Mesendoderm (in vitro differentiated cells): ENCODE measurements around the gene NDUFV3. TPM values are rescaled to one million over a fixed set of nuclear protein-coding genes. Genes with fewer than 3 reads are reported as not detected.

Experiments used
- DNase-seq: peaks from one replicate; pipeline ENCODE4 v3.0.0; 2013
- H2AK5ac ChIP-seq: 2 replicates; pipeline ENCODE4 v1.6.1; 2013; ENCODE audit warnings: low read length, inconsistent platforms
- H2BK120ac ChIP-seq: 2 replicates; pipeline ENCODE4 v1.6.1; 2013; ENCODE audit warnings: low read depth, mild to moderate bottlenecking, low read length, moderate library complexity, mixed read lengths
- H2BK15ac ChIP-seq: replicated peaks from 2 replicates; pipeline ENCODE4 v1.6.1; 2013; ENCODE audit warnings: low read depth, mild to moderate bottlenecking, moderate library complexity
- H2BK5ac ChIP-seq: 2 replicates; pipeline ENCODE4 v1.6.1; 2013; ENCODE audit warnings: low read length, inconsistent platforms
- H3K18ac ChIP-seq: 2 replicates; pipeline ENCODE4 v1.6.1; 2013; ENCODE audit warnings: mild to moderate bottlenecking, low read length, mixed read lengths
- H3K23ac ChIP-seq: one replicate; pipeline ENCODE4 v1.6.1; 2013; ENCODE audit warnings: low read length
- H3K27ac ChIP-seq: 2 replicates; pipeline ENCODE4 v1.5.1; 2013; ENCODE audit warnings: low read depth, mild to moderate bottlenecking, inconsistent platforms, low read length, moderate library complexity
- H3K27me3 ChIP-seq: 2 replicates; pipeline ENCODE4 v1.6.1; 2013; ENCODE audit warnings: low read length, control low read depth, mild to moderate bottlenecking, inconsistent platforms; ENCODE audit not compliant: insufficient read depth, poor library complexity
- H3K36me3 ChIP-seq: 2 replicates; pipeline ENCODE4 v1.6.1; 2013; ENCODE audit warnings: low read length, inconsistent platforms; ENCODE audit not compliant: control insufficient read depth, insufficient read depth
- H3K4ac ChIP-seq: one replicate; pipeline ENCODE4 v1.6.1; 2013; ENCODE audit warnings: low read depth, mild to moderate bottlenecking, low read length, moderate library complexity
- H3K4me1 ChIP-seq: 2 replicates; pipeline ENCODE4 v1.6.1; 2013; ENCODE audit warnings: low read depth, low read length, inconsistent platforms; ENCODE audit not compliant: control insufficient read depth
- H3K4me2 ChIP-seq: 2 replicates; pipeline ENCODE4 v1.6.1; 2013; ENCODE audit warnings: low read length
- H3K4me3 ChIP-seq: 2 replicates; pipeline ENCODE4 v1.5.1; 2013; ENCODE audit warnings: mild to moderate bottlenecking, low read length
- H3K56ac ChIP-seq: one replicate; pipeline ENCODE4 v1.6.1; 2013; ENCODE audit warnings: low read length
- H3K79me1 ChIP-seq: 2 replicates; pipeline ENCODE4 v1.6.1; 2013; ENCODE audit warnings: low read length, inconsistent platforms
- H3K79me2 ChIP-seq: 2 replicates; pipeline ENCODE4 v1.6.1; 2013; ENCODE audit warnings: mild to moderate bottlenecking, low read length; ENCODE audit not compliant: control insufficient read depth, insufficient read depth
- H3K9ac ChIP-seq: 2 replicates; pipeline ENCODE4 v1.6.1; 2013; ENCODE audit warnings: low read length, inconsistent platforms
- H4K5ac ChIP-seq: one replicate; pipeline ENCODE4 v1.6.1; 2013; ENCODE audit warnings: low read length
- H4K8ac ChIP-seq: one replicate; pipeline ENCODE4 v1.6.1; 2013; ENCODE audit warnings: low read depth, mild to moderate bottlenecking, control low read depth, low read length, moderate library complexity
- WGBS: extraction: QIAGEN DNeasy Blood & Tissue Kit; methylation state at CpG from one replicate; pipeline ENCODE4 v1.1.7; 2013; ENCODE audit warnings: low lambda C conversion rate, missing lambda C conversion rate; ENCODE audit not compliant: insufficient coverage; ENCODE audit errors: extremely low coverage; 5-methylcytosine and 5-hydroxymethylcytosine counted together
- small RNA-seq: library from polyadenylated mRNA; stranded (forward); fragments of <200 nt; extraction: miRNeasy Mini kit (QIAGEN cat#:217004); gene quantifications from one replicate; pipeline ENCODE3, GENCODE V24; 2013; ENCODE audit not compliant: insufficient read depth

Gene NDUFV3

GRCh38 chr21:42959728-42960127, 66.6 kb downstream of the NDUFV3 start:
- no peak for DNase-seq
- H3K23ac ChIP-seq: no peak overlapping the region
- no peaks in the 10 kb centered on the region for H3K27me3 ChIP-seq
- H4K8ac ChIP-seq: no peak overlapping the region
- H2AK5ac ChIP-seq: no peak overlapping the region
- peaks cover 1% of the 10 kb centered on the region for H3K4me1 ChIP-seq
- H2BK5ac ChIP-seq: no peak overlapping the region
- H3K36me3 ChIP-seq: no peaks in the 10 kb centered on the region
- H3K4ac ChIP-seq: peak overlapping the region; percentile 2
- H3K79me2 ChIP-seq: no peaks in the 10 kb centered on the region
- no peak overlapping the region for H3K18ac ChIP-seq
- H2BK120ac ChIP-seq: no peak overlapping the region
- H3K9ac ChIP-seq: no peak overlapping the region
- H3K56ac ChIP-seq: no peak overlapping the region
- H3K4me3 ChIP-seq: no peak overlapping the region
- no peak overlapping the region for H4K5ac ChIP-seq
- H3K79me1 ChIP-seq: no peaks in the 10 kb centered on the region
- no CpG with 5 or more reads among the region's 3 CpGs for WGBS
- no peak overlapping the region for H3K27ac ChIP-seq
- no peak overlapping the region for H2BK15ac ChIP-seq
- H3K4me2 ChIP-seq: no peak overlapping the region

GRCh38 chr21:42962380-42963007, 69.4 kb downstream of the NDUFV3 start:
- Histone ChIP-seq H3K56ac (no peak overlapping the region), H3K4me3 (no peak overlapping the region), H3K4me2 (no peak overlapping the region), H3K36me3 (no peaks in the 10 kb centered on the region), H2BK5ac (no peak overlapping the region), H3K27me3 (no peaks in the 10 kb centered on the region), H3K9ac (no peak overlapping the region), H4K8ac (no peak overlapping the region), H3K79me1 (no peaks in the 10 kb centered on the region), H3K4me1 (no peaks in the 10 kb centered on the region), H3K4ac (no peak overlapping the region), H3K27ac (no peak overlapping the region), H2AK5ac (no peak overlapping the region), H2BK120ac (no peak overlapping the region), H3K79me2 (no peaks in the 10 kb centered on the region), H3K18ac (no peak overlapping the region), H2BK15ac (no peak overlapping the region), H3K23ac (no peak overlapping the region), H4K5ac (no peak overlapping the region)
- no peak for DNase-seq
- WGBS: no CpG with 5 or more reads among the region's 6 CpGs

Small RNAs within 50 kb of the gene (small RNA-seq; reads per million reads assigned to genes)
- not detected for gene MIR5692B
